MM.1S (cell line): ENCODE results near the gene FUOM.

Experiments used
- EZH2 ChIP-seq: fragments of 300-600 bp; sonication (generic); optimal IDR thresholded peaks from 2 replicates; pipeline ENCODE3; 2017; ENCODE audit warnings: low read depth, mild to moderate bottlenecking, antibody characterized with exemption, low read length, mixed read lengths
- EZH2phosphoT487 ChIP-seq: fragments of 300-600 bp; sonication (generic); IDR thresholded peaks from 2 replicates; pipeline ENCODE4 v1.6.1; 2018; ENCODE audit warnings: antibody characterized with exemption, low read length
- TF ChIP-seq, protein P1 (sequence below): fragments of 300-600 bp; sonication (generic); IDR thresholded peaks from 2 replicates; pipeline ENCODE4 v1.5.1; 2016; ENCODE audit warnings: antibody characterized with exemption, low read length, mixed read lengths

DNA sequence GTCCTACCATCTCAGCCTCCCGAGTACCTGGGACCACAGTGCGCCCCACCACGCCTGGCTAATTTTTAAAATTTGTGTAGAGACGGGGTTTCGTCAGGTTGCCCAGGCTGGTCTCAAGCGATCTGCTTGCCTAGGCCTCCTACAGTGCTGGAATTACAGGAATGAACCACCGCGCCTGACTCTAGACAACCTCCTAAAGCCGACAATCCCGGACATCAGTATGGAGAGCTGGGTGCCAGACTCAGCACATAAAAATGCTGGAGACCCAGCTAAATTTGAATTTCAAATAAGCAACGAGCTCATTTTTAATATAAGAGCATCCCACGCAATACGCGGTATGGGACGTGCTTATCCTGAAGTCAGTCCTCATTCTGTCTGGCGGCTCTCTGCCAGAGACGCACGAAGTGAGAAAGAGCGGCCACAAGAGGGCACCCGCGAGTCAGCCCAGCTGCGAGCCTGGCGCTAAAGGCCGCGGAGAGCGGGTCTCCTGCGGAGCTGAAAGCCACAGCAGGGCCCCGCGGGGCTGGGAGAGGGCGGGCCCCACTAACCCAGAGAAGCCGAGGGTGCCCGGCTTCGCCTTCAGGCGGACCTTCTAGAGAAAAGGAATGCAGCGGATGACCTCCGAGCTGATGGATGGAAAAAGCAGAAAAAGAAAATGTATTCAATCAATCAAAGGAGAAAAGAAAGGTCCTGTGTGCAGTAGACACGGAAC is 28.2 kb downstream of the FUOM start:
- TF ChIP-seq, protein P1, sequence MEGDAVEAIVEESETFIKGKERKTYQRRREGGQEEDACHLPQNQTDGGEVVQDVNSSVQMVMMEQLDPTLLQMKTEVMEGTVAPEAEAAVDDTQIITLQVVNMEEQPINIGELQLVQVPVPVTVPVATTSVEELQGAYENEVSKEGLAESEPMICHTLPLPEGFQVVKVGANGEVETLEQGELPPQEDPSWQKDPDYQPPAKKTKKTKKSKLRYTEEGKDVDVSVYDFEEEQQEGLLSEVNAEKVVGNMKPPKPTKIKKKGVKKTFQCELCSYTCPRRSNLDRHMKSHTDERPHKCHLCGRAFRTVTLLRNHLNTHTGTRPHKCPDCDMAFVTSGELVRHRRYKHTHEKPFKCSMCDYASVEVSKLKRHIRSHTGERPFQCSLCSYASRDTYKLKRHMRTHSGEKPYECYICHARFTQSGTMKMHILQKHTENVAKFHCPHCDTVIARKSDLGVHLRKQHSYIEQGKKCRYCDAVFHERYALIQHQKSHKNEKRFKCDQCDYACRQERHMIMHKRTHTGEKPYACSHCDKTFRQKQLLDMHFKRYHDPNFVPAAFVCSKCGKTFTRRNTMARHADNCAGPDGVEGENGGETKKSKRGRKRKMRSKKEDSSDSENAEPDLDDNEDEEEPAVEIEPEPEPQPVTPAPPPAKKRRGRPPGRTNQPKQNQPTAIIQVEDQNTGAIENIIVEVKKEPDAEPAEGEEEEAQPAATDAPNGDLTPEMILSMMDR = peak; percentile 91
- TF ChIP-seq EZH2 = no peak
- no peak for TF ChIP-seq EZH2phosphoT487
